GM12878 (cell line): Measurements from ENCODE around the gene CBLB. TPM values are rescaled to one million over a fixed set of nuclear protein-coding genes. Genes with fewer than 3 reads are reported as not detected.

Experiments
- ETV6 ChIP-seq, 2 experiments: fragments of 450-650 bp in 1 of 2; IDR thresholded peaks in 1 of 2; conservative IDR thresholded peaks in 1 of 2; 2 replicates each; pipeline ENCODE4 v1.6.1; 2014; ENCODE audit warnings: antibody characterized with exemption in 1 of 2, borderline replicate concordance in 1 of 2, low read depth in 1 of 2, mild to moderate bottlenecking in 1 of 2, moderate library complexity in 1 of 2
- FOXK2 ChIP-seq: fragments of 450-650 bp; IDR thresholded peaks from 2 replicates; pipeline ENCODE4 v1.6.1; 2017; ENCODE audit warnings: mild to moderate bottlenecking, moderate library complexity
- IRF4 ChIP-seq: IDR thresholded peaks from 2 replicates; pipeline ENCODE4 v1.6.1; 2011; ENCODE audit warnings: low read depth, low read length
- NR2C2 ChIP-seq: IDR thresholded peaks from 2 replicates; pipeline ENCODE4 v1.6.1; 2011; ENCODE audit warnings: borderline replicate concordance, low read depth; ENCODE audit not compliant: control insufficient read depth, insufficient read length
- RAD51 ChIP-seq: fragments of 450-650 bp; IDR thresholded peaks from 2 replicates; pipeline ENCODE4 v1.6.1; 2016; ENCODE audit warnings: moderate library complexity, mild to moderate bottlenecking, inconsistent platforms
- ZNF384 ChIP-seq: IDR thresholded peaks from 2 replicates; pipeline ENCODE4 v1.6.1; 2012; ENCODE audit warnings: low read depth, mild to moderate bottlenecking, low read length, improper control_type of control experiment, borderline replicate concordance
- polyA plus RNA-seq, 11 experiments: library from polyadenylated mRNA; depleted of rRNA in 4 of 11; unstranded in 6 of 11; stranded (reverse) in 5 of 11; fragments of >200 nt; fragmentation: Nextera tagmentation in 4 of 11; fragmentation: Illumina TruSeq in 1 of 11; extraction: Ambion mirVana in 4 of 11; extraction: Trizol in 1 of 11; gene quantifications; 1 replicate in 1 of 11; 2 replicates in 10 of 11; pipeline versions ENCODE4 v1.2.1 to v1.2.3, GENCODE V29; 2011 to 2016; ENCODE audit warnings: inconsistent platforms in 2 of 11, missing spikeins in 2 of 11, low read depth in 1 of 11
- total RNA-seq, 4 experiments: library from RNA; depleted of rRNA in 3 of 4; stranded (reverse); fragments of >200 nt in 3 of 4; fragmentation: Illumina TruSeq in 1 of 4; extraction: Trizol in 1 of 4; gene quantifications; 2 replicates each; pipeline versions ENCODE4 v1.2.1 to v1.2.3, GENCODE V29; 2013 to 2021
- TF ChIP-seq, protein P1 (sequence below): IDR thresholded peaks from 2 replicates; pipeline ENCODE4 v1.6.1; 2012; ENCODE audit warnings: improper control_type of control experiment, low read depth, low read length; ENCODE audit not compliant: insufficient replicate concordance

CBLB gene
- total and polyA plus RNA-seq, 10 of the 15 experiments (the other 5 are each of a cell fraction or from before 2014, with no cell fraction given), result 17.2 to 107 (median 41.9) TPM

DNA sequence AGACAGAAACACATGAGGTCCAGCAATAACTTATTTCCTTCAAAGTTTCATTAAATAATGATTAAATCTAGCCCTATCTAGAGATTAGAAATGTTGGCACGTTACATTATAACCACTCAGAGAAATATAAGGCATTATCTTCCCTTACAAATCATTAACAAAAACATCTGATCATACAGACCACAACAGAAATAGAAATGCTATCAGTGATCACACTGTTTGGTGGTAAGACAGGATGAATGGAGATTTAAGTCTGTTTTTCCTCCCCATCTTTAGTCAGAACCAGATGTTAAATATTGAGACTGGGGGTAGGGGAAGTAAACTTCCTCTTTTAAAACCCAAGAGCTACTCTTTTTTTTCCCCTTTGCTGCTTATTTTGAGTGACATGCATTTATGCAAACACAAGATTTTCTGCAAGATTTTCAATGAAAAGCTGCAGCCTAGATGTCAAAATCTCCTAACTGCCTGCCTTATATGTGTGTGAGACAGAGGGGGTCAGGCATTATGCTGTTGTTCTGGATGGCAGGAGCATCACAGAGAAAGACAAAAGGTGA, 70.4 kb downstream of the CBLB start (continued):
- TF ChIP-seq, protein P1, sequence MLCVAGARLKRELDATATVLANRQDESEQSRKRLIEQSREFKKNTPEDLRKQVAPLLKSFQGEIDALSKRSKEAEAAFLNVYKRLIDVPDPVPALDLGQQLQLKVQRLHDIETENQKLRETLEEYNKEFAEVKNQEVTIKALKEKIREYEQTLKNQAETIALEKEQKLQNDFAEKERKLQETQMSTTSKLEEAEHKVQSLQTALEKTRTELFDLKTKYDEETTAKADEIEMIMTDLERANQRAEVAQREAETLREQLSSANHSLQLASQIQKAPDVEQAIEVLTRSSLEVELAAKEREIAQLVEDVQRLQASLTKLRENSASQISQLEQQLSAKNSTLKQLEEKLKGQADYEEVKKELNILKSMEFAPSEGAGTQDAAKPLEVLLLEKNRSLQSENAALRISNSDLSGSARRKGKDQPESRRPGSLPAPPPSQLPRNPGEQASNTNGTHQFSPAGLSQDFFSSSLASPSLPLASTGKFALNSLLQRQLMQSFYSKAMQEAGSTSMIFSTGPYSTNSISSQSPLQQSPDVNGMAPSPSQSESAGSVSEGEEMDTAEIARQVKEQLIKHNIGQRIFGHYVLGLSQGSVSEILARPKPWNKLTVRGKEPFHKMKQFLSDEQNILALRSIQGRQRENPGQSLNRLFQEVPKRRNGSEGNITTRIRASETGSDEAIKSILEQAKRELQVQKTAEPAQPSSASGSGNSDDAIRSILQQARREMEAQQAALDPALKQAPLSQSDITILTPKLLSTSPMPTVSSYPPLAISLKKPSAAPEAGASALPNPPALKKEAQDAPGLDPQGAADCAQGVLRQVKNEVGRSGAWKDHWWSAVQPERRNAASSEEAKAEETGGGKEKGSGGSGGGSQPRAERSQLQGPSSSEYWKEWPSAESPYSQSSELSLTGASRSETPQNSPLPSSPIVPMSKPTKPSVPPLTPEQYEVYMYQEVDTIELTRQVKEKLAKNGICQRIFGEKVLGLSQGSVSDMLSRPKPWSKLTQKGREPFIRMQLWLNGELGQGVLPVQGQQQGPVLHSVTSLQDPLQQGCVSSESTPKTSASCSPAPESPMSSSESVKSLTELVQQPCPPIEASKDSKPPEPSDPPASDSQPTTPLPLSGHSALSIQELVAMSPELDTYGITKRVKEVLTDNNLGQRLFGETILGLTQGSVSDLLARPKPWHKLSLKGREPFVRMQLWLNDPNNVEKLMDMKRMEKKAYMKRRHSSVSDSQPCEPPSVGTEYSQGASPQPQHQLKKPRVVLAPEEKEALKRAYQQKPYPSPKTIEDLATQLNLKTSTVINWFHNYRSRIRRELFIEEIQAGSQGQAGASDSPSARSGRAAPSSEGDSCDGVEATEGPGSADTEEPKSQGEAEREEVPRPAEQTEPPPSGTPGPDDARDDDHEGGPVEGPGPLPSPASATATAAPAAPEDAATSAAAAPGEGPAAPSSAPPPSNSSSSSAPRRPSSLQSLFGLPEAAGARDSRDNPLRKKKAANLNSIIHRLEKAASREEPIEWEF, result peak; percentile 24
- TF ChIP-seq NR2C2, result no peak
- peak in 1 of 2 experiments; percentile 71; a peak in 1 of 4 replicates for TF ChIP-seq ETV6 (conservative IDR thresholded peaks at IDR 0.05 in 1 of 2, IDR thresholded peaks at IDR 0.05 in 1 of 2; ENCODE audit: borderline replicate concordance in 1 of 2, low read depth in 1 of 2)
- no peak for TF ChIP-seq IRF4
- TF ChIP-seq FOXK2, result no peak
- 0 out of 2 replicates have a peak, but pooled peaks have one; percentile 34 for TF ChIP-seq RAD51
- TF ChIP-seq ZNF384, result peak; percentile 83
